Activated CD4-positive, alpha-beta T cell treated with anti-CD3 and anti-CD28 coated beads, Interleukin-2, amount 10 ng/mL, durations not matched to agents 24 days and 14 days (primary cell): Measurements from ENCODE around the gene AP1M2. TPM values are rescaled to one million over a fixed set of nuclear protein-coding genes. Genes with fewer than 3 reads are reported as not detected.
"Not testable (repeated sequence)": the region's sequence is repeated elsewhere in the genome, so short reads cannot be mapped to it uniquely, and the experiment has no call there.

Experiments
- DNase-seq: peaks from one replicate; pipeline ENCODE4 v3.0.0; 2022
- H3K27ac Mint-ChIP-seq: one replicate; pipeline ENCODE4 v1.8.0; 2022; ENCODE audit warnings: mild to moderate bottlenecking, mixed read lengths
- H3K27me3 Mint-ChIP-seq: one replicate; pipeline ENCODE4 v1.8.0; 2022; ENCODE audit warnings: mixed read lengths
- H3K36me3 Mint-ChIP-seq: one replicate; pipeline ENCODE4 v1.8.0; 2022; ENCODE audit warnings: low read depth, mild to moderate bottlenecking, mixed read lengths
- H3K4me1 Mint-ChIP-seq: one replicate; pipeline ENCODE4 v1.8.0; 2021; ENCODE audit warnings: mixed read lengths
- H3K4me3 Mint-ChIP-seq: one replicate; pipeline ENCODE4 v1.8.0; 2022; ENCODE audit warnings: mild to moderate bottlenecking, moderate library complexity, mixed read lengths
- H3K9me3 Mint-ChIP-seq: one replicate; pipeline ENCODE4 v1.8.0; 2021; ENCODE audit warnings: mixed read lengths
- intact Hi-C: fragments of 100-400 bp; cut with micrococcal nuclease; formaldehyde crosslinking; loops from one replicate; pipeline ENCODE4 v1.15.1; 2023
- total RNA-seq: library from RNA; stranded (reverse); gene quantifications from 2 replicates; pipeline ENCODE4 v1.2.3, GENCODE V29; 2022

AP1M2 gene
- total RNA-seq, 1 donor from 2014 or later = not detected

DNA sequence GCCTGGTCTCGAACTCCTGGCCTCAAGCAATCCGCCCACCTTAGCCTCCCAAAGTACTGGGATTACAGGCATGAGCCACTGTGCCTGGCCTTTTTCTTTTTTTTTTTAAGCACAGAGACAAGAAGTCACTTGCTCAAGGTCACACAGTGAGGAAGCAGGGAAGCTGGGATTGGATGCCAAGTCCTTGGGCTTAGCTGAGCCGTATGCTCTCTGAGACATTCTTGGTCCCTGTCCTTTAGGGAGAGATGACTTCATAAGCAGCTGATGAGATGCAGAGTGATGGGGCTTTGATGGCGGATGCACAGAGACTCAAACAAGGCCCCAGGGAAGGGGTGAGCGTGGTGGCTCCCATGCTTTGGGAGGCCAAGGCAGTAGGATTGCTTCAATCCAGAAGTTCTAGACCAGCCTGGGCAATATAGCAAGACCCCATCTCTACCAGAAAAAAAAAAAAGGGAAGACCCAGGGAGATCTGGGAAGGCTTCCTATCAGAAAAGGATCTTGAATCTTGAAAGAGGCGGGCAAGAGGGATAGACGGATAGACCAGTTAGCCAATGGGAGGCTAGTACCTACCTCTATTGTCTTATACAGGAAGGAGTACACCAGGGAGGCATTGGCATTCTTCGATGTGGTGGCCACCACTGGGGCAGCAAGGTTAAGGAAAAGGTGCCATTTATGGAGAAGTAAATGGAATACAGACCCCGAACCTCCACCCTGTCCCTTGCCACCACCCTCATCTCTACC, 3.9 kb downstream of the AP1M2 start:
- H3K36me3 Mint-ChIP-seq = peaks cover 3% of the 10 kb centered on the region
- intact Hi-C loops = no loop called here
- peaks cover 14% of the 10 kb centered on the region for H3K4me1 Mint-ChIP-seq
- no peak overlapping the region for H3K4me3 Mint-ChIP-seq
- H3K27me3 Mint-ChIP-seq = peaks cover 23% of the 10 kb centered on the region
- DNase-seq = no peak
- no peak overlapping the region for H3K27ac Mint-ChIP-seq
- peaks cover 7% of the 10 kb centered on the region for H3K9me3 Mint-ChIP-seq

DNA sequence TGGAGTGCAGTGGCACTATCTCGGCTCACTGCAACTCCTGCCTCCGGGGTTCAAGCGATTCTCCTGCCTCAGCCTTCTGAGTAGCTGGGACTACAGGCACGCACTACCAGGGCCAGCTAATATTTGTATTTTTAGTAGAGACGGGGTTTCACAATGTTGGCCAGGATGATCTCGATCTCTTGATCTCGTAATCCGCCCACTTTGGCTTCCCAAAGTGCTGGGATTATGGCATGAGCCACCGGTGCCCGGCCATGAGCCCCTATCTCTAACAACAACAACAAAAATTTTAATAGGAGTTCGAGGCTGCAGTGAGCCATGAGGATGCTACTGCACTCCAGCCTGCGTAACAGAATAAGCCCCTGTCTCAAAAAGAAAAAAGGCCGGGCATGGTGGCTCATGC, 5.0 kb downstream of the AP1M2 start:
- Mint-ChIP-seq H3K27ac (no peak overlapping the region), H3K36me3 (no peaks in the 10 kb centered on the region), H3K9me3 (no peaks in the 10 kb centered on the region), H3K4me1 (peaks cover 8% of the 10 kb centered on the region), H3K4me3 (no peak overlapping the region), H3K27me3 (peaks cover 15% of the 10 kb centered on the region)
- intact Hi-C loops = no loop called here
- no peak for DNase-seq

- Mint-ChIP-seq H3K9me3 (no peaks in the 10 kb centered on the region), H3K27me3 (peaks cover 7% of the 10 kb centered on the region), H3K27ac (peak overlapping the region; percentile 30), H3K4me1 (peaks cover 8% of the 10 kb centered on the region), H3K4me3 (no peak overlapping the region), H3K36me3 (no peaks in the 10 kb centered on the region)
- peak; percentile 97 for DNase-seq
- intact Hi-C loops = loop anchor here (1.0 kb wide), 2 partner anchors 63 to 118 kb away; no protein-coding TSS in a partner anchor
Observed at GRCh38 chr19:10580979-10581631, 6.0 kb downstream of the AP1M2 start.

- Mint-ChIP-seq H3K4me1 (peaks cover 13% of the 10 kb centered on the region), H3K27ac (no peak overlapping the region), H3K36me3 (no peaks in the 10 kb centered on the region), H3K4me3 (no peak overlapping the region), H3K27me3 (no peaks in the 10 kb centered on the region), H3K9me3 (no peaks in the 10 kb centered on the region)
- intact Hi-C loops = no loop called here
- no peak for DNase-seq
Observed at GRCh38 chr19:10577951-10578350, 9.2 kb downstream of the AP1M2 start.

DNA sequence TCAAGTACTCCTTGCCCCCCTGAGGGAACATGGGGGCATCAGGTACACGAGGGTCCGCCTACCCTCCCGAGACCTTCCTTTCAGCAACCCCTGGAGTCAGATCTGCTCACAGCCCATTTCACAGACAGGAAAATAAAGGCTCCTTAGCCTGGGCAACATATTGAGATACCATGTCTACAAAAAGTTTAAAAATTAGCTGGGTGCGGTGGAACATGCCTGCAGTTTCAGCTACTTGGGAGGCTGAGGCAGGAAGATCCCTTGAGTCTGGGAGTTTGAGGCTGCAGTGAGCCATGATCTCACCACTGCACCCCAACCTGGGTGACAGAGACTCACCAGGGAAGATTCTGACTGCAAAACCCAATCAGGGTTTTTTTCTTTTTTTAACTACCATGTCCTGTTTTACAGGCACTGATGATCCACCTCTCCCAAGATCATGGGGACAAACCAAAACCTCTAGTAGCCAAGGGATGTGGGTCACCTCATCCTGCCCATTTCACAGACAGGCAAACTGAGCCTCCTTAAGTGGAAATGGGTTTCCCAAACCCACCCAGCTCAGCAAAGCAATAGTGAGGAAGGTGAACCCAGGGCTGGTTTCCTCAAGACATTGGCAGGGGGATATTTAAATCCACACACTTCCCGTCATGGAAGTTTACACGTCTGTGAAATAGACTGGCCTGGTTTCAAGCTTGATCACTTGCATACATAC, 11.9 kb downstream of the AP1M2 start:
- H3K36me3 Mint-ChIP-seq = no peaks in the 10 kb centered on the region
- no peak overlapping the region for H3K27ac Mint-ChIP-seq
- intact Hi-C loops = no loop called here

GRCh38 chr19:10574462-10574861, 12.7 kb downstream of the AP1M2 start:
- intact Hi-C loops = no loop called here
- H3K36me3 Mint-ChIP-seq = no peaks in the 10 kb centered on the region
- H3K27me3 Mint-ChIP-seq = no peaks in the 10 kb centered on the region

More for the DNA sequence above, 11.9 kb downstream of the AP1M2 start:
- H3K27me3 Mint-ChIP-seq = no peaks in the 10 kb centered on the region
- peaks cover 15% of the 10 kb centered on the region for H3K4me1 Mint-ChIP-seq
- no peak for DNase-seq
- H3K4me3 Mint-ChIP-seq = no peak overlapping the region
- no peaks in the 10 kb centered on the region for H3K9me3 Mint-ChIP-seq

DNA sequence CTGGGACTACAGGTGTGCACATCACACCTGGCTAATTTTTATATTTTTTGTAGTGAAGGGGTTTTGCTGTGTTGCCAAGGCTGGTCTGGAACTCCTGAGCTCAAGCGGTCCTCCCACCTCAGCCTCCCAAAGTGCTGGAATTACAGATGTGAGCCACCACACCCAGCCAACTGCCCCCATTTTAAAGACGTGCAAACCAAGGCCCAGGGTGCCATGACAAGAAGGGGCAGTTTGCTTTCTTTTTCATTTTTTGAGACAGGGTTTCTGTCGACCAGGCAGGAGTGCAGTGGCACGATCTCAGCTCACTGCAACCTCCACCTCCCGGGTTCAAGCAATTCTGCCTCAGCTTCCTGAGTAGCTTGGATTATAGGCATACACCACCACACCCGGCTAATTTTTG, 13.3 kb downstream of the AP1M2 start:
- H3K27me3 Mint-ChIP-seq, H3K4me3 Mint-ChIP-seq, H3K36me3 Mint-ChIP-seq, DNase-seq, H3K9me3 Mint-ChIP-seq, H3K27ac Mint-ChIP-seq: not testable (repeated sequence)
- intact Hi-C loops = loop anchor here (2.0 kb wide), 2 partner anchors 95 to 125 kb away; no protein-coding TSS in a partner anchor
- H3K4me1 Mint-ChIP-seq = peaks cover 23% of the 10 kb centered on the region

More at GRCh38 chr19:10574462-10574861, 12.7 kb downstream of the AP1M2 start:
- no peak for DNase-seq
- Mint-ChIP-seq H3K9me3 (no peaks in the 10 kb centered on the region), H3K4me1 (peaks cover 18% of the 10 kb centered on the region), H3K4me3 (no peak overlapping the region), H3K27ac (no peak overlapping the region)

DNA sequence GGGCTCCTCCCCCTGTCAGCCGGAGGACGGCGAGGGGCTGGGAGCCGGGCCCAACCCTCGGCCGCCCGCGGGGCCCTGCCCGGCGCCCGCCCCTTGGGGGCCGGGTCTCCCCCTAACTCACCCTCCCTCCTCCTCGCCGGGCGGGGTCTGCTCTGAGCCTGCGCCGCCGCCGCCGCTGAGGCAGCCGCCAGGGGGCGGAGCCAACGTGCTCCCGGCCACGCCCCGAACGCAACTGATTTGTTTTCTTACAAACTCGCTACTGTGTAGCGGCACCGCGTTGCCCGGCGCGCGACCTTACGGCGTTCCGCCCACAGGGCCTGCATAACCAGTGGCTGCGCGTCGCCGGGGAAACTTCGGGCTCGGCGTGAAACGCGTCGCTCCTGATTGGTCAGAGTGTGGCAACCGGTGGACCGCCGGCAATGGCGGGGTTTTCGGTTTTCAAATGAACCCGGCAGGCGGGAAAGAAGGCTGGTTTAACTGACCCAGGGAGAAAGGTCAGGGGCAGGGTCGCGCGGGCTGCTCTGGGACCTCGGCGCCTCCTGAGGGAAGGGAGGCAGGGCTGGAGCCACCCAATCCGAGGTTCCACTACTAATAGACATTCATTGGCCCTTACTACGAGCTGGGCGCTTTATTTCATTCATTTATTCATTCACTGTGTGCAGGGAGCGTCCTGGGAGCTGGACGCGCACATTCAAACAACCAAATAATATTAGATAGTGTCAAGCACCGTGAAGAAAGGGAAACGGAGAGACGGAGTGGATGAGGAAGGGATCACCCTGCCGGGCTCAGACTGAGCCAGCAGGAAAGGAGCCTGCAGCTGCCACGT, 18.1 kb downstream of the AP1M2 start, which contains the start of gene CDKN2D:
TSS of gene CDKN2D (minus strand) at position 154 of the 826 bp plus-strand sequence. CDS start 326 bp downstream, outside the sequence.
- Mint-ChIP-seq H3K27ac (peak within 1 kb of the TSS; percentile 98), H3K4me3 (peak within 1 kb of the TSS; percentile 99), H3K36me3 (peaks cover 30% of the 10 kb centered on the region), H3K27me3 (peaks cover 3% of the 10 kb centered on the region), H3K9me3 (no peaks in the 10 kb centered on the region), H3K4me1 (peaks cover 47% of the 10 kb centered on the region)
- DNase-seq = peak; percentile 100
- intact Hi-C loops = loop anchor here (1.0 to 10.0 kb wide), 10 partner anchors 26 to 464 kb away; partner anchors contain the start of genes ANGPTL6, ATG4D, CARM1 and CDC37

GRCh38 chr19:10568062-10568825, 18.9 kb downstream of the AP1M2 start:
- peaks cover 3% of the 10 kb centered on the region for H3K27me3 Mint-ChIP-seq
- DNase-seq = peak; percentile 78
- intact Hi-C loops = loop anchor here (2.0 to 10.0 kb wide), 9 partner anchors 25 to 463 kb away; partner anchors contain the start of genes ANGPTL6, ATG4D, CARM1 and CDC37
- H3K27ac Mint-ChIP-seq = peak overlapping the region; percentile 96
- H3K36me3 Mint-ChIP-seq = peaks cover 33% of the 10 kb centered on the region
- no peaks in the 10 kb centered on the region for H3K9me3 Mint-ChIP-seq
- H3K4me3 Mint-ChIP-seq = peak overlapping the region; percentile 99
- peaks cover 47% of the 10 kb centered on the region for H3K4me1 Mint-ChIP-seq

GRCh38 chr19:10567656-10568055, 19.5 kb downstream of the AP1M2 start:
- Mint-ChIP-seq H3K36me3 (peaks cover 35% of the 10 kb centered on the region), H3K9me3 (no peaks in the 10 kb centered on the region), H3K4me1 (peaks cover 47% of the 10 kb centered on the region)

DNA sequence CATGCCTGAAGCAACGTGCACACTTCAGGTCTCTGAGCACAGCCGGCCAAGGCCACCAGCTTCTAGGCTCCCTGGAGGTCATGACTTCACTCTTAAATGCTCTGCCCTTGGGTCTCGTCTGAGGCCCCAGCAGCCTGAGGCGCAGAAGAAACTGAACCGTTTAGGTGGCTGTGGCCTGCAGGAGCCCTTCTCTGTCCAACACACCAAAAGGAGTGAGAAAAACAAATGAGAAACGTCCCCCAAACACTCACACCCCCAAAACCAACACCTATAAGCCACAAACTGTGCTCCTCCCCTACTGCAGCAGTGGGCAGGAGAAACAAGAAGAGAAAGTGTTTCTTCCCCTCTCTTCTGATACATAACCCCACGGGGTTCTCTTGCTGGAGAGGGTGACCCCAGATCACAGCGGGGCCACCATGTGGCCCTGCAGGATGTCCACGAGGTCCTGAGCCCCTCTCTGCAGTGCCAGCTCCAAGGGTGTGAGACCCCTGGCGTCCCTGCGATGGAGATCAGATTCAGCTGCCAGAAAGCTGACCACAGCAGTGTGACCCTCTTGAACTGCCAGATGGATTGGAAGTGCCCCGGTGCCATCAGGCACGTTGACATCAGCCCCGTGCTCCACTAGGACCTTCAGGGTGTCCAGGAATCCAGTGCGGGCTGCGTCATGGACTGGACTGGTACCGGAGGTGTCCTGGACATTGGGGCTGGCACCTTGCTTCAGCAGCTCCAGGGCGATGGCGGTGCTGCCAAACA, 20.3 kb downstream of the AP1M2 start:
- H3K4me3 Mint-ChIP-seq = peak overlapping the region; percentile 99
- no peaks in the 10 kb centered on the region for H3K9me3 Mint-ChIP-seq
- peaks cover 43% of the 10 kb centered on the region for H3K4me1 Mint-ChIP-seq
- peaks cover 39% of the 10 kb centered on the region for H3K36me3 Mint-ChIP-seq
- peak; percentile 91 for DNase-seq
- peak overlapping the region; percentile 96 for H3K27ac Mint-ChIP-seq
- intact Hi-C loops = loop anchor here (1.0 to 10.0 kb wide), 12 partner anchors 14 to 462 kb away; partner anchors contain the start of genes ANGPTL6, CARM1, CDC37 and ICAM1
- peaks cover 3% of the 10 kb centered on the region for H3K27me3 Mint-ChIP-seq

More at GRCh38 chr19:10567656-10568055, 19.5 kb downstream of the AP1M2 start:
- Mint-ChIP-seq H3K27ac (peak overlapping the region; percentile 96), H3K27me3 (peaks cover 3% of the 10 kb centered on the region), H3K4me3 (peak overlapping the region; percentile 99)
- DNase-seq = no peak
- intact Hi-C loops = loop anchor here (2.0 to 10.0 kb wide), 10 partner anchors 15 to 463 kb away; partner anchors contain the start of genes ANGPTL6, ATG4D, CARM1 and CDC37

DNA sequence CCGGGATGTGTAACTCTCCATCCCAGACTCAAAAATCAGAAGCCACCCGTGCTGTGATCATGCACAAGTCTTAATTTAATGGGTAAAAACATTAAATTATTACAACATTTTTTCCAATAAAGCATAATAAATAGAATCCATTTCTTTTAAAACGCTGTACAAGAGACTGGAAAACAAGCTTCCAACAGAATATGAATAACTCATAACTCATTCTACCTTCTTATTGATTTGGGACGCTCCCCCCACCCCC, 20.8 kb downstream of the AP1M2 start:
- H3K4me1 Mint-ChIP-seq = peaks cover 47% of the 10 kb centered on the region
- peaks cover 3% of the 10 kb centered on the region for H3K27me3 Mint-ChIP-seq
- H3K4me3 Mint-ChIP-seq = peak overlapping the region; percentile 99
- intact Hi-C loops = loop anchor here (1.0 to 10.0 kb wide), 12 partner anchors 14 to 462 kb away; partner anchors contain the start of genes ANGPTL6, CARM1, CDC37 and ICAM1
- DNase-seq = no peak
- peaks cover 43% of the 10 kb centered on the region for H3K36me3 Mint-ChIP-seq
- H3K27ac Mint-ChIP-seq = peak overlapping the region; percentile 96
- H3K9me3 Mint-ChIP-seq = no peaks in the 10 kb centered on the region
